H9 (cell line): ENCODE results near the gene SIL1. TPM values are rescaled to one million over a fixed set of nuclear protein-coding genes. Genes with fewer than 3 reads are reported as not detected.

Experiments used
- DNase-seq: peaks from one replicate; pipeline ENCODE4 v3.0.0-alpha.2; 2017
- H2AFZ ChIP-seq: one replicate; pipeline ENCODE4 v1.6.1; 2013; ENCODE audit warnings: mild to moderate bottlenecking, low read length, control low read depth, moderate library complexity
- H2AK5ac ChIP-seq: 2 replicates; pipeline ENCODE4 v1.6.1; 2013; ENCODE audit warnings: low read length, control low read depth, mixed read lengths; ENCODE audit not compliant: insufficient read length
- H2BK120ac ChIP-seq: one replicate; pipeline ENCODE4 v1.6.1; 2013; ENCODE audit warnings: low read depth, mild to moderate bottlenecking, low read length, control low read depth, inconsistent platforms; ENCODE audit not compliant: poor library complexity, severe bottlenecking
- H2BK12ac ChIP-seq: 2 replicates; pipeline ENCODE4 v1.6.1; 2013; ENCODE audit warnings: low read length, control low read depth, mixed read lengths, low read depth; ENCODE audit not compliant: insufficient read length
- H2BK15ac ChIP-seq: 2 replicates; pipeline ENCODE4 v1.6.1; 2013; ENCODE audit warnings: low read depth, low read length, control low read depth
- H2BK20ac ChIP-seq: one replicate; pipeline ENCODE4 v1.6.1; 2013; ENCODE audit warnings: low read depth, mild to moderate bottlenecking, low read length, control low read depth, inconsistent platforms; ENCODE audit not compliant: poor library complexity, severe bottlenecking
- H2BK5ac ChIP-seq: 2 replicates; pipeline ENCODE4 v1.6.1; 2013; ENCODE audit warnings: low read length, control low read depth, mixed read lengths; ENCODE audit not compliant: insufficient read length
- H3K14ac ChIP-seq: 2 replicates; pipeline ENCODE4 v1.6.1; 2013; ENCODE audit warnings: low read length, control low read depth; ENCODE audit not compliant: insufficient read depth
- H3K18ac ChIP-seq: 2 replicates; pipeline ENCODE4 v1.6.1; 2013; ENCODE audit warnings: low read depth, mild to moderate bottlenecking, mixed read lengths, low read length, control low read depth; ENCODE audit not compliant: insufficient read length
- H3K23ac ChIP-seq: 2 replicates; pipeline ENCODE4 v1.6.1; 2013; ENCODE audit warnings: low read length, control low read depth, mixed read lengths, low read depth; ENCODE audit not compliant: insufficient read length
- H3K23me2 ChIP-seq: 2 replicates; pipeline ENCODE4 v1.6.1; 2013; ENCODE audit warnings: low read depth, mild to moderate bottlenecking, mixed read lengths, low read length, control low read depth; ENCODE audit not compliant: insufficient read length, poor library complexity, severe bottlenecking
- H3K27ac ChIP-seq: 2 replicates; pipeline ENCODE4 v1.5.1; 2013; ENCODE audit warnings: low read length, control low read depth, mixed read lengths, low read depth; ENCODE audit not compliant: insufficient read length
- H3K27me3 ChIP-seq: 2 replicates; pipeline ENCODE4 v1.6.1; 2013; ENCODE audit warnings: low read length, control low read depth, inconsistent platforms; ENCODE audit not compliant: insufficient read depth
- H3K4ac ChIP-seq: 2 replicates; pipeline ENCODE4 v1.6.1; 2013; ENCODE audit warnings: low read depth, mild to moderate bottlenecking, control low read depth, inconsistent platforms, low read length, moderate library complexity
- H3K4me1 ChIP-seq: 2 replicates; pipeline ENCODE4 v1.6.1; 2013; ENCODE audit warnings: low read length, control low read depth, inconsistent platforms; ENCODE audit not compliant: insufficient read depth
- H3K4me2 ChIP-seq: 2 replicates; pipeline ENCODE4 v1.6.1; 2013; ENCODE audit warnings: low read length, control low read depth, mixed read lengths; ENCODE audit not compliant: insufficient read length, insufficient read depth
- H3K56ac ChIP-seq: 2 replicates; pipeline ENCODE4 v1.6.1; 2013; ENCODE audit warnings: low read depth, mild to moderate bottlenecking, mixed read lengths, low read length, control low read depth; ENCODE audit not compliant: insufficient read length
- H3K79me1 ChIP-seq: 2 replicates; pipeline ENCODE4 v1.6.1; 2013; ENCODE audit warnings: low read depth, mild to moderate bottlenecking, moderate library complexity, low read length, control low read depth, inconsistent platforms; ENCODE audit not compliant: insufficient read depth, poor library complexity, severe bottlenecking
- H3K79me2 ChIP-seq: 2 replicates; pipeline ENCODE4 v1.6.1; 2013; ENCODE audit warnings: low read length, control low read depth, inconsistent platforms; ENCODE audit not compliant: insufficient read depth
- H3K9ac ChIP-seq: 2 replicates; pipeline ENCODE4 v1.6.1; 2013; ENCODE audit warnings: low read length, control low read depth, mixed read lengths; ENCODE audit not compliant: insufficient read length; ENCODE audit errors: extremely low read depth
- H3K9me3 ChIP-seq: one replicate; pipeline ENCODE4 v1.6.1; 2013; ENCODE audit warnings: low read depth, low read length, inconsistent platforms; ENCODE audit not compliant: control insufficient read depth
- H3T11ph ChIP-seq: one replicate; pipeline ENCODE4 v1.6.1; 2013; ENCODE audit warnings: mild to moderate bottlenecking, low read length, control low read depth, inconsistent platforms
- H4K20me1 ChIP-seq: one replicate; pipeline ENCODE4 v1.6.1; 2013; ENCODE audit not compliant: control insufficient read depth, insufficient read length, insufficient read depth
- H4K5ac ChIP-seq: 2 replicates; pipeline ENCODE4 v1.6.1; 2013; ENCODE audit warnings: low read depth, mild to moderate bottlenecking, mixed read lengths, low read length, control low read depth; ENCODE audit not compliant: insufficient read length
- H4K8ac ChIP-seq: replicated peaks from 2 replicates; pipeline ENCODE4 v1.6.1; 2013; ENCODE audit warnings: low read length, control low read depth, mixed read lengths, low read depth; ENCODE audit not compliant: insufficient read length
- H4K91ac ChIP-seq: 2 replicates; pipeline ENCODE4 v1.6.1; 2013; ENCODE audit warnings: low read depth, mild to moderate bottlenecking, moderate library complexity, mixed read lengths, low read length, control low read depth; ENCODE audit not compliant: insufficient read length
- H3K27ac Mint-ChIP-seq, 3 experiments: 2 replicates in 2 of 3; 3 replicates in 1 of 3; pipeline ENCODE4 v1.8.0; 2020 to 2021; ENCODE audit warnings: mixed read lengths in 3 of 3, mild to moderate bottlenecking in 1 of 3, moderate library complexity in 1 of 3
- H3K27me3 Mint-ChIP-seq: 2 replicates; pipeline ENCODE4 v1.8.0; 2021; ENCODE audit warnings: low read depth, mild to moderate bottlenecking, moderate library complexity, mixed read lengths
- H3K36me3 Mint-ChIP-seq, 3 experiments: 2 replicates in 2 of 3; 3 replicates in 1 of 3; pipeline ENCODE4 v1.8.0; 2020 to 2021; ENCODE audit warnings: low read depth in 3 of 3, mixed read lengths in 3 of 3; ENCODE audit not compliant: insufficient read depth in 1 of 3
- H3K4me1 Mint-ChIP-seq, 2 experiments: 2 replicates each; pipeline ENCODE4 v1.8.0; 2020; ENCODE audit warnings: mixed read lengths in 2 of 2
- H3K4me3 Mint-ChIP-seq, 2 experiments: 2 replicates in 1 of 2; 3 replicates in 1 of 2; pipeline ENCODE4 v1.8.0; 2020 to 2021; ENCODE audit warnings: mild to moderate bottlenecking in 2 of 2, mixed read lengths in 2 of 2, moderate library complexity in 1 of 2
- H3K9me3 Mint-ChIP-seq, 2 experiments: 2 replicates in 1 of 2; 3 replicates in 1 of 2; pipeline ENCODE4 v1.8.0; 2020; ENCODE audit warnings: mild to moderate bottlenecking in 2 of 2, mixed read lengths in 2 of 2, moderate library complexity in 1 of 2
- WGBS: extraction: QIAGEN DNeasy Blood & Tissue Kit; methylation state at CpG from one replicate; pipeline ENCODE4 v1.1.7; 2013; ENCODE audit warnings: missing lambda C conversion rate, low lambda C conversion rate, mixed read lengths; ENCODE audit not compliant: insufficient read length; ENCODE audit errors: extremely low coverage; 5-methylcytosine and 5-hydroxymethylcytosine counted together
- total RNA-seq: library from RNA; stranded (reverse); gene quantifications from 2 replicates; pipeline ENCODE4 v1.2.1, GENCODE V29; 2021
- TF ChIP-seq, protein P1 (sequence below): fragments of 200-600 bp; sonication (generic); conservative IDR thresholded peaks from 3 replicates; pipeline ENCODE4 v1.8.0; 2021; ENCODE audit warnings: antibody characterized with exemption, mild to moderate bottlenecking

The SIL1 gene
- total RNA-seq, 1 experiment from 2014 or later = 10.6 TPM

DNA sequence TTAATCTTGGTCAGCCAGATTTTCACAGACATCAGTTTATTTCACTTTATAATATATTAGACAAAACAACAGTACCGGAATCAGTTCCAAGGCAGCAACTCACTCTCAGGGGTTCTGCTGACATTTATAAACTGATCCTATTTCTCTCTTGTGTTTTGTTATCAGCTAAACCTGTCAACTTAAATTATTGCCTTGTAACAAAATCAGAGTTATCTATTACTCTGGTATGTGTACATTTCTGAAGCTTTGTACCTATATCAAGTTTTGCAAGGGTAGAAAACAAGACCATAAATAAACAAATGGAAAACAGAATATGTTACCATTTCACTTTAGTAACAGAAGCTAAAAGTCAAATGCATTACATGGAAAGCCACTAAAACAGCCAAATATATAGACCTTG lies 122.1 kb downstream of the SIL1 start:
- WGBS = no CpG with 5 or more reads among the region's 1 CpG
- Histone ChIP-seq H3K9me3 (no peaks in the 10 kb centered on the region), H3K27ac (no peak overlapping the region), H2BK15ac (no peak overlapping the region), H3K79me2 (no peaks in the 10 kb centered on the region), H2BK5ac (no peak overlapping the region), H3K23me2 (no peaks in the 10 kb centered on the region), H3K56ac (no peak overlapping the region), H4K20me1 (no peaks in the 10 kb centered on the region), H4K8ac (no peak overlapping the region), H2AFZ (no peak overlapping the region), H2AK5ac (no peak overlapping the region), H3K4ac (no peak overlapping the region), H3K4me1 (no peaks in the 10 kb centered on the region), H3K27me3 (no peaks in the 10 kb centered on the region), H2BK120ac (no peak overlapping the region), H3T11ph (no peak overlapping the region), H4K91ac (no peak overlapping the region), H3K4me2 (no peak overlapping the region), H2BK20ac (no peak overlapping the region), H3K18ac (no peak overlapping the region), H3K23ac (no peak overlapping the region), H4K5ac (no peak overlapping the region), H3K9ac (no peak overlapping the region), H3K79me1 (no peaks in the 10 kb centered on the region), H3K14ac (no peak overlapping the region), H2BK12ac (no peak overlapping the region)
- no peak for DNase-seq
- Mint-ChIP-seq H3K4me3 (no peak overlapping the region), H3K4me1 (peaks cover 0 to 3% of the 10 kb centered on the region in 2 experiments; a peak in 1 of 4 replicates), H3K36me3 (no peaks in the 10 kb centered on the region), H3K27me3 (no peaks in the 10 kb centered on the region), H3K9me3 (no peaks in the 10 kb centered on the region), H3K27ac (no peak overlapping the region)
- TF ChIP-seq, protein P1, sequence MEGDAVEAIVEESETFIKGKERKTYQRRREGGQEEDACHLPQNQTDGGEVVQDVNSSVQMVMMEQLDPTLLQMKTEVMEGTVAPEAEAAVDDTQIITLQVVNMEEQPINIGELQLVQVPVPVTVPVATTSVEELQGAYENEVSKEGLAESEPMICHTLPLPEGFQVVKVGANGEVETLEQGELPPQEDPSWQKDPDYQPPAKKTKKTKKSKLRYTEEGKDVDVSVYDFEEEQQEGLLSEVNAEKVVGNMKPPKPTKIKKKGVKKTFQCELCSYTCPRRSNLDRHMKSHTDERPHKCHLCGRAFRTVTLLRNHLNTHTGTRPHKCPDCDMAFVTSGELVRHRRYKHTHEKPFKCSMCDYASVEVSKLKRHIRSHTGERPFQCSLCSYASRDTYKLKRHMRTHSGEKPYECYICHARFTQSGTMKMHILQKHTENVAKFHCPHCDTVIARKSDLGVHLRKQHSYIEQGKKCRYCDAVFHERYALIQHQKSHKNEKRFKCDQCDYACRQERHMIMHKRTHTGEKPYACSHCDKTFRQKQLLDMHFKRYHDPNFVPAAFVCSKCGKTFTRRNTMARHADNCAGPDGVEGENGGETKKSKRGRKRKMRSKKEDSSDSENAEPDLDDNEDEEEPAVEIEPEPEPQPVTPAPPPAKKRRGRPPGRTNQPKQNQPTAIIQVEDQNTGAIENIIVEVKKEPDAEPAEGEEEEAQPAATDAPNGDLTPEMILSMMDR = no peak
